Ascending aorta (tissue), 2 donors: Measurements from ENCODE around the gene ACP1. TPM values are rescaled to one million over a fixed set of nuclear protein-coding genes. Genes with fewer than 3 reads are reported as not detected.

Experiments used
- DNase-seq, 2 donors: peaks; one replicate each; pipeline ENCODE4 v3.0.0-alpha.2; 2019; ENCODE audit warnings: low spot score in 2 of 2
- H3K27ac ChIP-seq, 2 donors: fragments of 200-600 bp; sonication (generic); one replicate each; pipeline ENCODE4 v1.5.1; 2016 to 2017; ENCODE audit warnings: mild to moderate bottlenecking in 1 of 2
- H3K27me3 ChIP-seq: fragments of 200-600 bp; sonication (generic); one replicate; pipeline ENCODE4 v1.5.1; 2017
- H3K36me3 ChIP-seq, 2 donors: fragments of 200-600 bp; sonication (generic); one replicate each; pipeline ENCODE4 v1.5.1; 2016
- H3K4me1 ChIP-seq, 2 donors: fragments of 200-600 bp; sonication (generic); one replicate each; pipeline ENCODE4 v1.5.1; 2016 to 2017; ENCODE audit warnings: mild to moderate bottlenecking in 1 of 2
- H3K4me3 ChIP-seq, 2 donors: fragments of 200-600 bp; sonication (generic); one replicate each; pipeline ENCODE4 v1.5.1; 2016 to 2017; ENCODE audit warnings: mild to moderate bottlenecking in 1 of 2
- H3K9me3 ChIP-seq, 2 donors: fragments of 200-600 bp; sonication (generic); one replicate each; pipeline ENCODE4 v1.5.1; 2016
- intact Hi-C: fragments of 100-400 bp; cut with DNase I; formaldehyde crosslinking; loops from one replicate; pipeline ENCODE4 v1.15.1; 2023
- total RNA-seq: library from RNA; depleted of rRNA; stranded (reverse); fragments of >200 nt; gene quantifications from one replicate; pipeline ENCODE4 v1.1.0, GENCODE V29; 2016
- TF ChIP-seq, protein P1 (sequence below), 3 experiments: fragments of 200-600 bp in 2 of 3; fragments of 450-650 bp in 1 of 3; sonication (generic) in 2 of 3; IDR thresholded peaks; one replicate each; pipeline ENCODE4 v1.5.1; 2016 to 2019; ENCODE audit warnings: antibody characterized with exemption in 3 of 3, mild to moderate bottlenecking in 1 of 3, moderate library complexity in 1 of 3

The ACP1 gene
- total RNA-seq, 1 donor from 2014 or later = 30.8 TPM

DNA sequence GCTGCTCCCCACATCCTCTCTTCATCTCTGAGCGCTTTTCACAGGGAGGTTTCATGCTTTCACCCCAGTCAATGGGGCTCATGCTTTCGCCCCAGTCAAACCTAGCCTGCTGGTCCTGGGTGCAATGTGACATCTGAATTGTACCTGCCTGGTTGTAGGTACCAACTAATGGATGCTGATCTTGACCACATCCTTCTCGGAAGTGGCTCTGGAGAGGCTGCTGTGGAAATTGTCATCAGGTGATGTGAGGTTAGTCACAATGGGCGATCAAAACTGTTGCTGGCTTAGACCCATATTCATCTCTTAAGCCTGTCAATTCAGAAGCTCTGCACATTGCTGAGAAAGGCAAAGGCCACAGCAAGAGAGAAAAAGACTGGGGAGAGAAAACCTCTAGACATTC, 55.8 kb downstream of the ACP1 start:
- TF ChIP-seq, protein P1, sequence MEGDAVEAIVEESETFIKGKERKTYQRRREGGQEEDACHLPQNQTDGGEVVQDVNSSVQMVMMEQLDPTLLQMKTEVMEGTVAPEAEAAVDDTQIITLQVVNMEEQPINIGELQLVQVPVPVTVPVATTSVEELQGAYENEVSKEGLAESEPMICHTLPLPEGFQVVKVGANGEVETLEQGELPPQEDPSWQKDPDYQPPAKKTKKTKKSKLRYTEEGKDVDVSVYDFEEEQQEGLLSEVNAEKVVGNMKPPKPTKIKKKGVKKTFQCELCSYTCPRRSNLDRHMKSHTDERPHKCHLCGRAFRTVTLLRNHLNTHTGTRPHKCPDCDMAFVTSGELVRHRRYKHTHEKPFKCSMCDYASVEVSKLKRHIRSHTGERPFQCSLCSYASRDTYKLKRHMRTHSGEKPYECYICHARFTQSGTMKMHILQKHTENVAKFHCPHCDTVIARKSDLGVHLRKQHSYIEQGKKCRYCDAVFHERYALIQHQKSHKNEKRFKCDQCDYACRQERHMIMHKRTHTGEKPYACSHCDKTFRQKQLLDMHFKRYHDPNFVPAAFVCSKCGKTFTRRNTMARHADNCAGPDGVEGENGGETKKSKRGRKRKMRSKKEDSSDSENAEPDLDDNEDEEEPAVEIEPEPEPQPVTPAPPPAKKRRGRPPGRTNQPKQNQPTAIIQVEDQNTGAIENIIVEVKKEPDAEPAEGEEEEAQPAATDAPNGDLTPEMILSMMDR (IDR thresholded peaks at IDR 0.05) = no peak
- no peak overlapping the region for H3K27ac ChIP-seq
- intact Hi-C loops = no loop called here
- no peaks in the 10 kb centered on the region for H3K27me3 ChIP-seq
- H3K9me3 ChIP-seq = no peaks in the 10 kb centered on the region
- no peak overlapping the region for H3K4me3 ChIP-seq
- H3K36me3 ChIP-seq = no peaks in the 10 kb centered on the region
- DNase-seq = no peak
- no peaks in the 10 kb centered on the region for H3K4me1 ChIP-seq

DNA sequence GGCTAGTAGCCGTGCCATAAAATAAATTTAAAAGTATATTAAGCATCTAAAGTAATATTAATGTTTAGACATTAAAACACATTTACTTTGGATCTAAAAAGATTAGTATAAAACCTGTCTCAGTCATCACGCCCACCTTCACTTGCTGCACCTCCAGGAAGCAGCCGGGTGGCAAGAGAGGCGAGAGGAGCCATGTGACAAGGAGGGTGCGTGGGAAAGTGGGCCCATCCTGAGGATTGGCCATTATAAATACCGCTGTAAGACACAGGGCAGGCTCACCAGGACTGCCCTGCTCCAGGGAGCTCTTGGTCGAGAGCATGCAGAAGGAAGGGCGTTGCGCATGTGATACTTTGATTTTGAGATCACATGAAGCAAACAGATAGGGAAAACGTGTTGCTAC, 57.6 kb downstream of the ACP1 start:
- Histone ChIP-seq H3K36me3 (no peaks in the 10 kb centered on the region), H3K4me1 (no peaks in the 10 kb centered on the region), H3K27me3 (no peaks in the 10 kb centered on the region), H3K27ac (no peak overlapping the region), H3K9me3 (peaks cover 0 to 8% of the 10 kb centered on the region in 2 donors), H3K4me3 (no peak overlapping the region)
- TF ChIP-seq, protein P1 (IDR thresholded peaks at IDR 0.05) = no peak
- intact Hi-C loops = no loop called here
- no peak for DNase-seq

DNA sequence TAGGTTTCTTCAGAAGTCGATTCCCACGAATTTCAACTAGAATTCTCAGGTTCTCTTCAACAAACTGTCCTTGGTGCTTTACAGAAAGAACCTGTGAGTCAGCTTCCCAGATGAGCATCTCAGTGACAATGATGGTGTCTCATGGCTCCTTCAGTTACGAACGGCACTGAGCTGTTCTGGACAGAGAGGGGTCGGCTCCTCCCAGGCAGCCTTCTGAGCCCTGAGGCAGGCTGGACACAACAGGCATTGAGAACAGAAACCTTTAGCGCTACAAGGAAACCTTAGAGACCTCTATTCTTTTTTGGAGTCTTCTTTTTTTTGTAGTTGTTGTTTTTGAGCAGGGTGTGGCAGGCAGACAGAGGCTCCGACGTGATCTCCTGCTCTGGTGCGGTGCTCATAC, 58.3 kb downstream of the ACP1 start:
- no peaks in the 10 kb centered on the region for H3K4me1 ChIP-seq
- H3K9me3 ChIP-seq = peaks cover 0 to 9% of the 10 kb centered on the region in 2 donors
- H3K36me3 ChIP-seq = no peaks in the 10 kb centered on the region
- H3K4me3 ChIP-seq = no peak overlapping the region
- DNase-seq = no peak
- TF ChIP-seq, protein P1 (IDR thresholded peaks at IDR 0.05) = no peak
- H3K27me3 ChIP-seq = no peaks in the 10 kb centered on the region
- intact Hi-C loops = no loop called here
- no peak overlapping the region for H3K27ac ChIP-seq

Other genes with a start within 250 kb of the ACP1 start
- 0.43 TPM for gene FAM110C, start 218.4 kb upstream of the ACP1 start, total RNA-seq
- gene SH3YL1, start 915 bp upstream of the ACP1 start, total RNA-seq = 3.0 TPM
- gene ALKAL2, start 23.1 kb downstream of the ACP1 start, total RNA-seq = 26.7 TPM